Mononuclear cell (primary cell): Measurements from ENCODE around the gene CHDH. TPM values are rescaled to one million over a fixed set of nuclear protein-coding genes. Genes with fewer than 3 reads are reported as not detected.

Source experiments
- H3K27me3 ChIP-seq: 2 replicates; pipeline ENCODE4 v1.6.0; 2011; ENCODE audit warnings: low read length, control low read depth; ENCODE audit not compliant: insufficient read depth
- H3K4me1 ChIP-seq: 2 replicates; pipeline ENCODE4 v1.5.1; 2011; ENCODE audit warnings: mild to moderate bottlenecking, low read length, control low read depth; ENCODE audit not compliant: insufficient read depth
- H3K4me3 ChIP-seq: 2 replicates; pipeline ENCODE4 v1.5.1; 2011; ENCODE audit warnings: mild to moderate bottlenecking, low read length, moderate library complexity
- H3K9me3 ChIP-seq: 2 replicates; pipeline ENCODE4 v1.5.1; 2011; ENCODE audit warnings: low read depth, mild to moderate bottlenecking, control low read depth, low read length
- total RNA-seq: library from RNA; depleted of rRNA; stranded (reverse); fragments of >200 nt; gene quantifications from one replicate; pipeline ENCODE4 v1.2.3, GENCODE V29; 2012

Gene CHDH
- total RNA-seq, 1 donor, result under 0.01 TPM

- Histone ChIP-seq H3K4me1 (peaks cover 22% of the 10 kb centered on the region), H3K27me3 (no peaks in the 10 kb centered on the region), H3K4me3 (no peak overlapping the region), H3K9me3 (no peaks in the 10 kb centered on the region)
These were observed 8.9 kb downstream of the CHDH start for GRCh38 chr3:53837331-53837730.

- Histone ChIP-seq H3K4me3 (no peak overlapping the region), H3K27me3 (no peaks in the 10 kb centered on the region), H3K9me3 (no peaks in the 10 kb centered on the region), H3K4me1 (peaks cover 22% of the 10 kb centered on the region)
These were observed 9.9 kb downstream of the CHDH start for GRCh38 chr3:53836084-53836872.

GRCh38 chr3:53835257-53835656 lies 11.0 kb downstream of the CHDH start:
- Histone ChIP-seq H3K9me3 (no peaks in the 10 kb centered on the region), H3K4me1 (peaks cover 22% of the 10 kb centered on the region), H3K4me3 (no peak overlapping the region), H3K27me3 (no peaks in the 10 kb centered on the region)

GRCh38 chr3:53834429-53835095 lies 11.7 kb downstream of the CHDH start:
- H3K9me3 ChIP-seq, result no peaks in the 10 kb centered on the region
- H3K27me3 ChIP-seq, result no peaks in the 10 kb centered on the region
- H3K4me3 ChIP-seq, result no peak overlapping the region
- peaks cover 22% of the 10 kb centered on the region for H3K4me1 ChIP-seq

GRCh38 chr3:53833700-53834099 lies 12.5 kb downstream of the CHDH start:
- Histone ChIP-seq H3K9me3 (no peaks in the 10 kb centered on the region), H3K4me1 (peaks cover 22% of the 10 kb centered on the region), H3K27me3 (no peaks in the 10 kb centered on the region), H3K4me3 (no peak overlapping the region)

- peaks cover 22% of the 10 kb centered on the region for H3K4me1 ChIP-seq
- no peaks in the 10 kb centered on the region for H3K27me3 ChIP-seq
- H3K4me3 ChIP-seq, result no peak overlapping the region
- no peaks in the 10 kb centered on the region for H3K9me3 ChIP-seq
These were observed 13.1 kb downstream of the CHDH start for GRCh38 chr3:53833053-53833645.

GRCh38 chr3:53830944-53831343 lies 15.3 kb downstream of the CHDH start:
- Histone ChIP-seq H3K4me3 (no peak overlapping the region), H3K4me1 (peaks cover 22% of the 10 kb centered on the region), H3K9me3 (no peaks in the 10 kb centered on the region), H3K27me3 (no peaks in the 10 kb centered on the region)

- Histone ChIP-seq H3K4me1 (peaks cover 15% of the 10 kb centered on the region), H3K27me3 (no peaks in the 10 kb centered on the region), H3K4me3 (no peak overlapping the region), H3K9me3 (no peaks in the 10 kb centered on the region)
These were observed 16.6 kb downstream of the CHDH start for GRCh38 chr3:53829605-53830004.

- Histone ChIP-seq H3K4me1 (peaks cover 5% of the 10 kb centered on the region), H3K4me3 (no peak overlapping the region), H3K9me3 (no peaks in the 10 kb centered on the region), H3K27me3 (no peaks in the 10 kb centered on the region)
These were observed 17.6 kb downstream of the CHDH start for GRCh38 chr3:53828581-53828980.

GRCh38 chr3:53826048-53826447 lies 20.2 kb downstream of the CHDH start:
- Histone ChIP-seq H3K9me3 (no peaks in the 10 kb centered on the region), H3K27me3 (no peaks in the 10 kb centered on the region), H3K4me1 (no peaks in the 10 kb centered on the region), H3K4me3 (no peak overlapping the region)

GRCh38 chr3:53824795-53825194 lies 21.4 kb downstream of the CHDH start:
- H3K4me1 ChIP-seq, result no peaks in the 10 kb centered on the region
- H3K9me3 ChIP-seq, result no peaks in the 10 kb centered on the region
- H3K4me3 ChIP-seq, result no peak overlapping the region
- H3K27me3 ChIP-seq, result no peaks in the 10 kb centered on the region

GRCh38 chr3:53823956-53824657 lies 22.1 kb downstream of the CHDH start:
- H3K4me3 ChIP-seq, result no peak overlapping the region
- H3K27me3 ChIP-seq, result no peaks in the 10 kb centered on the region
- no peaks in the 10 kb centered on the region for H3K4me1 ChIP-seq
- no peaks in the 10 kb centered on the region for H3K9me3 ChIP-seq

- H3K4me3 ChIP-seq, result no peak overlapping the region
- no peaks in the 10 kb centered on the region for H3K4me1 ChIP-seq
- H3K27me3 ChIP-seq, result no peaks in the 10 kb centered on the region
- no peaks in the 10 kb centered on the region for H3K9me3 ChIP-seq
These were observed 22.9 kb downstream of the CHDH start for GRCh38 chr3:53823026-53823955.

- H3K4me1 ChIP-seq, result no peaks in the 10 kb centered on the region
- no peak overlapping the region for H3K4me3 ChIP-seq
These were observed 23.9 kb downstream of the CHDH start for GRCh38 chr3:53822331-53822741.

More at GRCh38 chr3:53822331-53822741, 23.9 kb downstream of the CHDH start:
- no peaks in the 10 kb centered on the region for H3K27me3 ChIP-seq
- H3K9me3 ChIP-seq, result no peaks in the 10 kb centered on the region
